ENCODE results near the gene PFKFB3.

The PFKFB3 gene

GRCh38 chr10:6211671-6212635, 9.2 kb downstream of the PFKFB3 start:
- Histone ChIP-seq H3K9me3 (ENCODE audit: control insufficient read depth, insufficient read depth, low read length) (no peaks in the 10 kb centered on the region), H3K4me3 (ENCODE audit: low read length) (no peak overlapping the region), H3K27ac (ENCODE audit: low read length) (no peak overlapping the region), H3K4me1 (ENCODE audit: control insufficient read depth, insufficient read depth, low read length) (peaks cover 9% of the 10 kb centered on the region), H3K36me3 (ENCODE audit: control insufficient read depth, insufficient read depth, low read length) (peaks cover 20% of the 10 kb centered on the region), H3K27me3 (ENCODE audit: control insufficient read depth, insufficient read depth, low read length) (no peaks in the 10 kb centered on the region)
- no CpG with 5 or more reads among the region's 30 CpGs for WGBS (ENCODE audit: insufficient coverage, insufficient read length)
- DNase-seq (ENCODE audit: low read depth, low spot score): no peak

- Histone ChIP-seq H3K4me3 (ENCODE audit: low read length) (no peak overlapping the region), H3K4me1 (ENCODE audit: control insufficient read depth, insufficient read depth, low read length) (peaks cover 9% of the 10 kb centered on the region), H3K9me3 (ENCODE audit: control insufficient read depth, insufficient read depth, low read length) (no peaks in the 10 kb centered on the region), H3K36me3 (ENCODE audit: control insufficient read depth, insufficient read depth, low read length) (peaks cover 21% of the 10 kb centered on the region), H3K27ac (ENCODE audit: low read length) (no peak overlapping the region), H3K27me3 (ENCODE audit: control insufficient read depth, insufficient read depth, low read length) (no peaks in the 10 kb centered on the region)
- WGBS (ENCODE audit: insufficient coverage, insufficient read length): no CpG with 5 or more reads among the region's 3 CpGs
- DNase-seq (ENCODE audit: low read depth, low spot score): no peak
Observed at GRCh38 chr10:6212806-6213205, 10.1 kb downstream of the PFKFB3 start.

GRCh38 chr10:6213257-6213905, 10.6 kb downstream of the PFKFB3 start:
- no peaks in the 10 kb centered on the region for H3K27me3 ChIP-seq (ENCODE audit: control insufficient read depth, insufficient read depth, low read length)
- no peak overlapping the region for H3K27ac ChIP-seq (ENCODE audit: low read length)
- peaks cover 21% of the 10 kb centered on the region for H3K36me3 ChIP-seq (ENCODE audit: control insufficient read depth, insufficient read depth, low read length)
- no peaks in the 10 kb centered on the region for H3K9me3 ChIP-seq (ENCODE audit: control insufficient read depth, insufficient read depth, low read length)
- H3K4me3 ChIP-seq (ENCODE audit: low read length): no peak overlapping the region
- DNase-seq (ENCODE audit: low read depth, low spot score): no peak
- no CpG with 5 or more reads among the region's 17 CpGs for WGBS (ENCODE audit: insufficient coverage, insufficient read length)
- H3K4me1 ChIP-seq (ENCODE audit: control insufficient read depth, insufficient read depth, low read length): peaks cover 9% of the 10 kb centered on the region

GRCh38 chr10:6213908-6214307, 11.2 kb downstream of the PFKFB3 start:
- peaks cover 9% of the 10 kb centered on the region for H3K4me1 ChIP-seq (ENCODE audit: control insufficient read depth, insufficient read depth, low read length)
- no peaks in the 10 kb centered on the region for H3K9me3 ChIP-seq (ENCODE audit: control insufficient read depth, insufficient read depth, low read length)
- no peak overlapping the region for H3K27ac ChIP-seq (ENCODE audit: low read length)
- WGBS (ENCODE audit: insufficient coverage, insufficient read length): no CpG with 5 or more reads among the region's 5 CpGs
- no peak for DNase-seq (ENCODE audit: low read depth, low spot score)
- H3K36me3 ChIP-seq (ENCODE audit: control insufficient read depth, insufficient read depth, low read length): peaks cover 24% of the 10 kb centered on the region
- H3K4me3 ChIP-seq (ENCODE audit: low read length): no peak overlapping the region
- no peaks in the 10 kb centered on the region for H3K27me3 ChIP-seq (ENCODE audit: control insufficient read depth, insufficient read depth, low read length)

- no peak overlapping the region for H3K27ac ChIP-seq (ENCODE audit: low read length)
- no peaks in the 10 kb centered on the region for H3K27me3 ChIP-seq (ENCODE audit: control insufficient read depth, insufficient read depth, low read length)
- H3K9me3 ChIP-seq (ENCODE audit: control insufficient read depth, insufficient read depth, low read length): no peaks in the 10 kb centered on the region
- peaks cover 9% of the 10 kb centered on the region for H3K4me1 ChIP-seq (ENCODE audit: control insufficient read depth, insufficient read depth, low read length)
- DNase-seq (ENCODE audit: low read depth, low spot score): no peak
- peaks cover 26% of the 10 kb centered on the region for H3K36me3 ChIP-seq (ENCODE audit: control insufficient read depth, insufficient read depth, low read length)
- no peak overlapping the region for H3K4me3 ChIP-seq (ENCODE audit: low read length)
- WGBS (ENCODE audit: insufficient coverage, insufficient read length): no CpG with 5 or more reads among the region's 7 CpGs
Observed at GRCh38 chr10:6214612-6215011, 11.9 kb downstream of the PFKFB3 start.

- no peak overlapping the region for H3K27ac ChIP-seq (ENCODE audit: low read length)
- WGBS (ENCODE audit: insufficient coverage, insufficient read length): no CpG with 5 or more reads among the region's 19 CpGs
- H3K4me3 ChIP-seq (ENCODE audit: low read length): no peak overlapping the region; the same call in 1 of the 2 replicates
- DNase-seq (ENCODE audit: low read depth, low spot score): no peak
- no peaks in the 10 kb centered on the region for H3K9me3 ChIP-seq (ENCODE audit: control insufficient read depth, insufficient read depth, low read length)
- peaks cover 9% of the 10 kb centered on the region for H3K4me1 ChIP-seq (ENCODE audit: control insufficient read depth, insufficient read depth, low read length)
- H3K36me3 ChIP-seq (ENCODE audit: control insufficient read depth, insufficient read depth, low read length): peaks cover 26% of the 10 kb centered on the region
- H3K27me3 ChIP-seq (ENCODE audit: control insufficient read depth, insufficient read depth, low read length): no peaks in the 10 kb centered on the region
Observed at GRCh38 chr10:6215241-6215640, 12.5 kb downstream of the PFKFB3 start.

- no peaks in the 10 kb centered on the region for H3K27me3 ChIP-seq (ENCODE audit: control insufficient read depth, insufficient read depth, low read length)
- no peaks in the 10 kb centered on the region for H3K9me3 ChIP-seq (ENCODE audit: control insufficient read depth, insufficient read depth, low read length)
- no peak for DNase-seq (ENCODE audit: low read depth, low spot score)
- no peak overlapping the region for H3K27ac ChIP-seq (ENCODE audit: low read length)
- H3K4me3 ChIP-seq (ENCODE audit: low read length): no peak overlapping the region
- peaks cover 30% of the 10 kb centered on the region for H3K36me3 ChIP-seq (ENCODE audit: control insufficient read depth, insufficient read depth, low read length)
- H3K4me1 ChIP-seq (ENCODE audit: control insufficient read depth, insufficient read depth, low read length): peaks cover 9% of the 10 kb centered on the region
- no CpG with 5 or more reads among the region's 24 CpGs for WGBS (ENCODE audit: insufficient coverage, insufficient read length)
Observed at GRCh38 chr10:6215683-6216484, 13.2 kb downstream of the PFKFB3 start.

GRCh38 chr10:6216916-6217315, 14.2 kb downstream of the PFKFB3 start:
- H3K4me1 ChIP-seq (ENCODE audit: control insufficient read depth, insufficient read depth, low read length): peaks cover 1% of the 10 kb centered on the region; the same call in 1 of the 2 replicates
- DNase-seq (ENCODE audit: low read depth, low spot score): no peak
- no CpG with 5 or more reads among the region's 20 CpGs for WGBS (ENCODE audit: insufficient coverage, insufficient read length)
- H3K27ac ChIP-seq (ENCODE audit: low read length): no peak overlapping the region
- H3K9me3 ChIP-seq (ENCODE audit: control insufficient read depth, insufficient read depth, low read length): no peaks in the 10 kb centered on the region
- H3K4me3 ChIP-seq (ENCODE audit: low read length): no peak overlapping the region
- no peaks in the 10 kb centered on the region for H3K27me3 ChIP-seq (ENCODE audit: control insufficient read depth, insufficient read depth, low read length)
- H3K36me3 ChIP-seq (ENCODE audit: control insufficient read depth, insufficient read depth, low read length): peaks cover 38% of the 10 kb centered on the region

- Histone ChIP-seq H3K27ac (ENCODE audit: low read length) (no peak overlapping the region), H3K27me3 (ENCODE audit: control insufficient read depth, insufficient read depth, low read length) (no peaks in the 10 kb centered on the region), H3K4me1 (ENCODE audit: control insufficient read depth, insufficient read depth, low read length) (no peaks in the 10 kb centered on the region), H3K9me3 (ENCODE audit: control insufficient read depth, insufficient read depth, low read length) (no peaks in the 10 kb centered on the region), H3K4me3 (ENCODE audit: low read length) (no peak overlapping the region), H3K36me3 (ENCODE audit: control insufficient read depth, insufficient read depth, low read length) (peaks cover 43% of the 10 kb centered on the region)
- no CpG with 5 or more reads among the region's 3 CpGs for WGBS (ENCODE audit: insufficient coverage, insufficient read length)
- DNase-seq (ENCODE audit: low read depth, low spot score): no peak
Observed at GRCh38 chr10:6217611-6218010, 14.9 kb downstream of the PFKFB3 start.
